ENCODE data around the gene FGFR2. TPM values are rescaled to one million over a fixed set of nuclear protein-coding genes. Genes with fewer than 3 reads are reported as not detected.

FGFR2 gene
- total RNA-seq, 2 donors from 2014 or later: 39.2 to 68.0 TPM

DNA sequence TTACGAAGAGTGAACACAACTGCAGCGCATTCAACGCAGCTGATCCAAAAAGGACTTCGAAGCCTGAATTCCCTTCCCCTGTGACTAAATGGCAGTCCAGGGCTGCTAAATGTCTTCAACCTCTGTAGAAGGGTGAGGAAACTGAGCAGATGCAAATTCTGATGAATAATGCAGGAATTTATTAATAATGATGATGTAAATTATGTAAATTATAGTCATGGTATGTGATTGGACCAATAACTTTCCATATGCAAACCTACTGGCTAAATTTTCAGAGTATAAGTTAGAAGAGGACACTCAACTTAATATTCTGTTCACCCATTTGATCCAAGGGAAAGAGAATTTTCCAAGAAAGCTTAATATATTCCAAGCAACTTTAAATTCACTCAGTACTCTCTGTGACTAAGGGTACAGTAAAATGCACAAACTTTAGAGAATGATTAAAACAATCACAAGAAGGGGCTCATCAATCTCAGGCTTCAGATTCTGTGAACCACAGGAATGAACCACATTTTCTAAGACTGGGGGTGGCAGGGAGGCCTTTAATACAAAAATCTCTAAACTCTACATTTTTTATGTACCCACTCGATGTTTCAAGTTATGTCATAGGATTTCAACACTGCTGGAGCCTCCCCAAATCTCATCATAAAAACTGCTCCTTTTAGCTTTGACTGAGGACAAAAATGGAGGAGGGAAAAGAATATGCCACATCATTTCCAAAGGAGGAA is 3.5 kb downstream of the FGFR2 start:
- intact Hi-C loops (cut with DNase I, micrococcal nuclease): no loop called here
- ATAC-seq (no peak), DNase-seq (peak in 1 of 2 donors; percentile 5)

DNA sequence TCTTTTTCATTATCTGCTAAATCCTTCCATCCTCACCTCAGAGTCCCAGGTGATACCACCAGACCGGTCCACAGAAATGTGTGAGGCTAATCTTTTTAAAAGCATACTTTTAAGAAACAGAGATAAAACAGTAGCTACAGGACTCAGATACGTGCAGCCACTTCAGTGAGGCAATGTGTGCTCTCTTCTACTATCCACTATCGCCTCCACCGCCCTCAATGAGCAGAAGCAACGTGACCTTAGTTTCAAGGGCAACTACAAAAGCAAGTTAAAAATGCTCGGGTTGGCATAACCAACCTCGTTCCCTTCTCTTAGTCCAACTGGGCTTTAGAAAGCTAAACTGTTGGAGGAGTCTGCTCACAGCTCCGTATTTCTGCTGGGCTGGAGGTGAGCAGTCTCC is 4.2 kb downstream of the FGFR2 start:
- intact Hi-C loops (cut with DNase I, micrococcal nuclease): no loop called here
- no peak for ATAC-seq
- DNase-seq: peak in 1 of 2 donors; percentile 16

- DNase-seq: peak in 1 of 2 donors; percentile 13
- intact Hi-C loops (cut with DNase I, micrococcal nuclease): no loop called here
- no peak for ATAC-seq
Observed at GRCh38 chr10:121593281-121594075, 4.8 kb downstream of the FGFR2 start.

DNA sequence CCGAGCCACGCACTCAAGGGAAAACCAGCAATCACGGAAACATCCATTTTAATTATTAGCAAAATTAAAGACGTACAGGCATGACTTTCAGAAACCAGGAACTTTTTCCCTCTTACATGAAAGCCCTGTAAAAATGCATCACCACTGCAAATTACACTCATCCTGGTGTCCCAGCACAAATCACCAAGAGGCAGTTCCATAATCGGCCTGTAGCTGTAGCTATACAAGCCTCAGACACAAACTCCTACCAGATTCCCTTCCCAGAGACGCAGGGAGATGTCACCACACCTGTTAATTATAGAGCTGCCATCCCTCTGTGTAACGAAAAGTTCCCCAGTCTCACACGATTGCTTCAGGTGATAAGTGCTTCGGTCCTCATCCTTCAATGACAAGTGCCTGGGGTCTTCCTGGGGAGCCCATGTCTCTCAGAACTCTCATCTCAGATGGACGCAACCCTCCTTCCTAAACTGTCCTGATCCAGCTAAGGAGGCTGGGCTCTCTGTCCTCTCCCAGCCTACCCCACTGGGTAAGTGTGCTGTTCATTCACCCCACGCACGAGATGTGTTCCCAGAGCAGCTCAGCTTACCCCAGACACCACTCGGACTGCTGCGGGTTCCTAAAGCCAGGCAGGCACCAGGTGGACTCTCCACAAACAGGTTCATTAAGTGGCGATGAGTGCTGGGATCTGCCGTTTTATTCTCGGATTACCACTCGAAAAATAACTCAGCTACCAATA is 5.9 kb downstream of the FGFR2 start:
- no peak for DNase-seq
- intact Hi-C loops (cut with DNase I, micrococcal nuclease): no loop called here
- no peak for ATAC-seq

GRCh38 chr10:121591186-121591585 is 7.1 kb downstream of the FGFR2 start:
- no peak for ATAC-seq
- intact Hi-C loops (cut with DNase I, micrococcal nuclease): no loop called here
- no peak for DNase-seq

GRCh38 chr10:121590772-121591171 is 7.5 kb downstream of the FGFR2 start:
- DNase-seq (no peak), ATAC-seq (no peak)
- intact Hi-C loops (cut with DNase I, micrococcal nuclease): no loop called here

- DNase-seq (no peak), ATAC-seq (no peak)
- intact Hi-C loops (cut with DNase I, micrococcal nuclease): no loop called here
Observed at GRCh38 chr10:121589553-121589952, 8.7 kb downstream of the FGFR2 start.

GRCh38 chr10:121583857-121584256 is 14.4 kb downstream of the FGFR2 start:
- ATAC-seq: no peak
- intact Hi-C loops (cut with DNase I, micrococcal nuclease): no loop called here
- no peak for DNase-seq

DNA sequence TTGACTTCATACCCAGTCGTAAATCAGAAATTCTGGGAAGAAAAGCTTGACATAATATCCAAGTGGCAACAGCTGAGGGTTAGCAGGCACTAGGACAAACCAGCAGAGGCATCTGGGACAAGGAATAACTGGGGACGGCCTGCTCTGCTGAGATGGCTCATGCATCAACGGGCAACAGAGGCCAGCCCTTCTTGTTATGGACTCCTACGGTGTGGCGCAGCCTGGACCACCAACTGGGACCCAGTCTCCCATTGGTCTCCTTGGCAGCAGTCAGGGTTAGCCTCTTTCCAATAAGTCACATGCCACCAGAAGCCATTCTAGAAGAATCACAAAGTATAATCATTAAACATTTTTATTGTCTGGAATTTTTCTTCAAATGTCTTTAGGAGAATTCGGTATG is 15.0 kb downstream of the FGFR2 start:
- DNase-seq: no peak
- intact Hi-C loops (cut with DNase I, micrococcal nuclease): no loop called here
- ATAC-seq: no peak

- intact Hi-C loops (cut with DNase I, micrococcal nuclease): no loop called here
- DNase-seq: no peak
- no peak for ATAC-seq
Observed at GRCh38 chr10:121580276-121581116, 17.7 kb downstream of the FGFR2 start.

- intact Hi-C loops (cut with DNase I, micrococcal nuclease): no loop called here
- ATAC-seq (no peak), DNase-seq (no peak)
Observed at GRCh38 chr10:121579656-121580055, 18.6 kb downstream of the FGFR2 start.

- ATAC-seq: no peak
- no peak for DNase-seq
- intact Hi-C loops (cut with DNase I, micrococcal nuclease): no loop called here
Observed at GRCh38 chr10:121578965-121579364, 19.3 kb downstream of the FGFR2 start.

GRCh38 chr10:121578298-121578697 is 19.9 kb downstream of the FGFR2 start:
- ATAC-seq (no peak), DNase-seq (no peak)
- intact Hi-C loops (cut with DNase I, micrococcal nuclease): no loop called here

DNA sequence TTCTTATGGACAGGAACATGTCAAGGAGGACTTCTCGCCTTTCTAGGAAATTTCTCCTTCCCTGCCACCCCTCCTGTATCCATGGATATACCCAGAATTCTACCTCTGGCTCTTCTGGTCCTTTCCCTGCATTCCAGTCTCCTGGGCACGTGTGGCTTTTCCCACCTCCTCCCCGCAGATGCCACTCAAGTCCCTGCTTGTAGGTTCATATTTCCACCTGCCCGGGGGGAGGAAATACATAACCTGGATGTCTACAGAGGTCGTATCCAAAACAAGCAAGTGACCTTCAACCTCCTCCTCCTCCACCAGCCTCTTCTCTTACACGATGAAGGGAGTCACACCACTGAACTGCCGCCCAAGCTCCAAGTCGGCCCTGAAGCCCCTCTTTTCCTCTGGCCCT is 20.7 kb downstream of the FGFR2 start:
- ATAC-seq (no peak), DNase-seq (no peak)
- intact Hi-C loops (cut with DNase I, micrococcal nuclease): no loop called here

- DNase-seq: no peak
- intact Hi-C loops (cut with DNase I, micrococcal nuclease): no loop called here
- ATAC-seq: no peak
Observed at GRCh38 chr10:121576139-121576538, 22.1 kb downstream of the FGFR2 start.

GRCh38 chr10:121574519-121575166 is 23.6 kb downstream of the FGFR2 start:
- ATAC-seq (no peak), DNase-seq (no peak)
- intact Hi-C loops (cut with DNase I, micrococcal nuclease): no loop called here

GRCh38 chr10:121573538-121573941 is 24.7 kb downstream of the FGFR2 start:
- intact Hi-C loops (cut with DNase I, micrococcal nuclease): no loop called here
- ATAC-seq: peak; percentile 56
- no peak for DNase-seq

DNA sequence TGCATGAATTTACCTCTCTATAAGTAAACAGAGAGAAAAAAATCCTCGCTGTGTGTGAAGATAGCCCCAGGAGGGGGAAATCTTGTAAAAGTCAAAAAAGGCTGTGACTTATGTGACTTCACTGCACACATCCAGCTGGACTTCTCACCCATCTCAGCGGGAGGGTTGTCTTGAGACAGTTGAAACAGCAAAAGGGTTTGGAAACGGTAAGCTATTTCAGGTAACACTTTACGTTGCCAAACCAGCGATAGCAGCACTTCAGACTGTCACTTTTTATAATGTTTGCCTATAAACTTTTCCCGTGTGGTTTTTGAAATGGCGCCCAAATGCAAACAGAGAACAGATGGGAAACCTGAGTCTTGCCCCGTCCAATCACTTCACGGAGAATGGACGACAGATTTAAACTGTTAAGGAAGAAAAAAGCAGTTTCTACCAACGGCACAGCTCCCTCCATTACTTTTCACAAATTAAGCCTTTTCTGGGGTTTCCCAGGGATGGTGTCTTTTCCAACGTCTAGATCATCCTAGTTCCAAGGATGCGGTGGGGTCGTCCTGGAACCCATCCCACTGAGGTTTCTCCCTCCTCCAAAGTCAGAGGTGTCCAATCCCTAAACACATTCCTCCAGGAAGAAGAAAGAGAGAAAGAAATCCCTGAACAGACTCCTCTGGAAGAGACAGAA is 25.2 kb downstream of the FGFR2 start:
- no peak for DNase-seq
- peak; percentile 87 for ATAC-seq
- intact Hi-C loops (cut with DNase I, micrococcal nuclease): no loop called here
